Measurements from ENCODE around the gene EOMES.

DNA sequence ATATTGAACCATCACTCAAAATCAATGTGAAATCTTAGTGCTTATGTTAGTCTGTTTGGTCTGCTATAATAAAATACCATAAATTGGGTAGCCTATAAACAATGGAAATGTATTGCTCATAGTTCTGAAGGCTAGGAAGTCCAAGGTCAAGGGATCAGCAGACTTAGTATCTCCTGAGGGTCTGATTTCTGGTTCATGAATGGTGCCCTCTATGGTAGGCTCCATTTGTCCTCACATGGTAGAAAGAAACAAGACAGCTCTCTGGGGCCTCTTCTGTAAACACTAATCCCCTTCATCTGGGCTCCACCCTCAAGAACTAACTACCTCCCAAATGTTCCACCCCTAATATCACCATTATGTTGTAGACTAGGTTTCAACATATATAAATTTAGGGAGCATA, 15.0 kb upstream of the EOMES start:
- no peak for TF ChIP-seq POLR2A (IDR thresholded peaks at IDR 0.05)
- TF ChIP-seq, protein P1, sequence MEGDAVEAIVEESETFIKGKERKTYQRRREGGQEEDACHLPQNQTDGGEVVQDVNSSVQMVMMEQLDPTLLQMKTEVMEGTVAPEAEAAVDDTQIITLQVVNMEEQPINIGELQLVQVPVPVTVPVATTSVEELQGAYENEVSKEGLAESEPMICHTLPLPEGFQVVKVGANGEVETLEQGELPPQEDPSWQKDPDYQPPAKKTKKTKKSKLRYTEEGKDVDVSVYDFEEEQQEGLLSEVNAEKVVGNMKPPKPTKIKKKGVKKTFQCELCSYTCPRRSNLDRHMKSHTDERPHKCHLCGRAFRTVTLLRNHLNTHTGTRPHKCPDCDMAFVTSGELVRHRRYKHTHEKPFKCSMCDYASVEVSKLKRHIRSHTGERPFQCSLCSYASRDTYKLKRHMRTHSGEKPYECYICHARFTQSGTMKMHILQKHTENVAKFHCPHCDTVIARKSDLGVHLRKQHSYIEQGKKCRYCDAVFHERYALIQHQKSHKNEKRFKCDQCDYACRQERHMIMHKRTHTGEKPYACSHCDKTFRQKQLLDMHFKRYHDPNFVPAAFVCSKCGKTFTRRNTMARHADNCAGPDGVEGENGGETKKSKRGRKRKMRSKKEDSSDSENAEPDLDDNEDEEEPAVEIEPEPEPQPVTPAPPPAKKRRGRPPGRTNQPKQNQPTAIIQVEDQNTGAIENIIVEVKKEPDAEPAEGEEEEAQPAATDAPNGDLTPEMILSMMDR (IDR thresholded peaks at IDR 0.05), result no peak
